Thymus (tissue), 11 donors: ENCODE measurements around the gene TTLL10. TPM values are rescaled to one million over a fixed set of nuclear protein-coding genes. Genes with fewer than 3 reads are reported as not detected.
A peak's percentile ranks its signal among the peaks of the same experiment; 100 is the strongest.
"Not testable (repeated sequence)": the region's sequence is repeated elsewhere in the genome, so short reads cannot be mapped to it uniquely, and the experiment has no call there.

Experiments used
- DNase-seq, 9 donors: peaks; one replicate each; pipeline ENCODE4 v3.0.0-alpha.2; 2013; ENCODE audit warnings: low spot score in 9 of 9, low read depth in 6 of 9, missing footprints in 1 of 9
- H3K27ac ChIP-seq, 2 donors: one replicate each; pipeline ENCODE4 v1.5.1; 2013; ENCODE audit warnings: control low read depth in 1 of 2, low read depth in 1 of 2, low read length in 1 of 2, mild to moderate bottlenecking in 1 of 2, moderate library complexity in 1 of 2
- H3K27me3 ChIP-seq, 2 donors: one replicate each; pipeline ENCODE4 v1.5.1; 2013; ENCODE audit warnings: low read length in 1 of 2; ENCODE audit not compliant: control insufficient read depth in 2 of 2, insufficient read depth in 1 of 2
- H3K36me3 ChIP-seq, 2 donors: one replicate each; pipeline ENCODE4 v1.5.1; 2013; ENCODE audit warnings: low read length in 1 of 2, mild to moderate bottlenecking in 1 of 2, moderate library complexity in 1 of 2; ENCODE audit not compliant: control insufficient read depth in 2 of 2, insufficient read depth in 2 of 2
- H3K4me1 ChIP-seq, 2 donors: one replicate each; pipeline ENCODE4 v1.5.1; 2013; ENCODE audit warnings: low read length in 2 of 2; ENCODE audit not compliant: control insufficient read depth in 2 of 2, insufficient read depth in 2 of 2
- H3K4me3 ChIP-seq, 2 donors: one replicate each; pipeline ENCODE4 v1.5.1; 2013; ENCODE audit warnings: low read length in 2 of 2, control low read depth in 1 of 2, mild to moderate bottlenecking in 1 of 2
- H3K9me3 ChIP-seq, 2 donors: one replicate each; pipeline ENCODE4 v1.5.1; 2013; ENCODE audit warnings: low read length in 1 of 2, mild to moderate bottlenecking in 1 of 2; ENCODE audit not compliant: control insufficient read depth in 2 of 2, insufficient read depth in 1 of 2
- WGBS: extraction: QIAGEN DNeasy Blood & Tissue Kit; methylation state at CpG from one replicate; pipeline ENCODE4 v1.1.7; 2013; 5-methylcytosine and 5-hydroxymethylcytosine counted together
- polyA plus RNA-seq: library from polyadenylated mRNA; stranded (reverse); fragments of 200-250 nt; gene quantifications from one replicate; pipeline ENCODE4 v1.2.3, GENCODE V29; 2013
- total RNA-seq: library from RNA; stranded (reverse); fragments of 120-200 nt; gene quantifications from one replicate; pipeline ENCODE4 v1.2.4, GENCODE V29; 2013
- donor health status: healthy.

The TTLL10 gene
- total and polyA plus RNA-seq, 2 donors, result 0.14 to 0.27 TPM

- Histone ChIP-seq H3K27ac (no peak overlapping the region), H3K36me3 (no peaks in the 10 kb centered on the region), H3K4me3 (no peak overlapping the region), H3K4me1 (peaks cover 44 to 63% of the 10 kb centered on the region in 2 donors), H3K9me3 (peaks cover 0 to 2% of the 10 kb centered on the region in 2 donors), H3K27me3 (peaks cover 0 to 14% of the 10 kb centered on the region in 2 donors)
- DNase-seq, result no peak
- 85% methylated on average over 18 of the region's 18 CpGs for WGBS
Observed at GRCh38 chr1:1140673-1141072, 33.0 kb upstream of the TTLL10 start.

GRCh38 chr1:1141244-1141910 is 32.3 kb upstream of the TTLL10 start:
- no peaks in the 10 kb centered on the region for H3K36me3 ChIP-seq
- 91% methylated on average over 25 of the region's 25 CpGs for WGBS
- H3K27ac ChIP-seq, result no peak overlapping the region
- no peak for DNase-seq
- peaks cover 38 to 62% of the 10 kb centered on the region in 2 donors for H3K4me1 ChIP-seq
- H3K27me3 ChIP-seq, result peaks cover 0 to 9% of the 10 kb centered on the region in 2 donors
- no peak overlapping the region for H3K4me3 ChIP-seq
- H3K9me3 ChIP-seq, result peaks cover 0 to 2% of the 10 kb centered on the region in 2 donors

- DNase-seq, result no peak
- 92% methylated on average over 15 of the region's 15 CpGs for WGBS
- H3K27me3 ChIP-seq, result peaks cover 0 to 5% of the 10 kb centered on the region in 2 donors
- no peak overlapping the region for H3K4me3 ChIP-seq
- peaks cover 33 to 58% of the 10 kb centered on the region in 2 donors for H3K4me1 ChIP-seq
- peaks cover 0 to 2% of the 10 kb centered on the region in 2 donors for H3K9me3 ChIP-seq
- no peaks in the 10 kb centered on the region for H3K36me3 ChIP-seq
- H3K27ac ChIP-seq, result no peak overlapping the region
Observed at GRCh38 chr1:1141911-1142250, 31.8 kb upstream of the TTLL10 start.

GRCh38 chr1:1142352-1142751 is 31.3 kb upstream of the TTLL10 start:
- H3K9me3 ChIP-seq, DNase-seq, H3K36me3 ChIP-seq, H3K27me3 ChIP-seq, H3K4me3 ChIP-seq: not testable (repeated sequence)
- Histone ChIP-seq H3K4me1 (peaks cover 32 to 54% of the 10 kb centered on the region in 2 donors), H3K27ac (peak overlapping the region in 1 of 2 donors; percentile 97)
- WGBS, result 89% methylated on average over 15 of the region's 15 CpGs

GRCh38 chr1:1142844-1143243 is 30.8 kb upstream of the TTLL10 start:
- 42% methylated on average over 19 of the region's 19 CpGs for WGBS
- H3K4me3 ChIP-seq, result no peak overlapping the region
- H3K4me1 ChIP-seq, result peaks cover 30 to 50% of the 10 kb centered on the region in 2 donors
- H3K9me3 ChIP-seq, result peaks cover 0 to 2% of the 10 kb centered on the region in 2 donors
- peak overlapping the region; percentile 66 to 97 for H3K27ac ChIP-seq
- peak in 1 of 9 donors; percentile 58 for DNase-seq
- H3K27me3 ChIP-seq, result peaks cover 0 to 3% of the 10 kb centered on the region in 2 donors
- no peaks in the 10 kb centered on the region for H3K36me3 ChIP-seq

GRCh38 chr1:1143636-1144035 is 30.0 kb upstream of the TTLL10 start:
- peak overlapping the region; percentile 97 for H3K27ac ChIP-seq
- no peak for DNase-seq
- 95% methylated on average over 14 of the region's 14 CpGs for WGBS
- H3K27me3 ChIP-seq, result peaks cover 0 to 2% of the 10 kb centered on the region in 2 donors
- H3K4me1 ChIP-seq, result peaks cover 28 to 45% of the 10 kb centered on the region in 2 donors
- H3K9me3 ChIP-seq, result peaks cover 0 to 2% of the 10 kb centered on the region in 2 donors
- H3K4me3 ChIP-seq, result no peak overlapping the region
- H3K36me3 ChIP-seq, result no peaks in the 10 kb centered on the region

GRCh38 chr1:1144122-1144842 is 29.4 kb upstream of the TTLL10 start:
- Histone ChIP-seq H3K27ac (peak overlapping the region; percentile 97), H3K4me1 (peaks cover 28 to 45% of the 10 kb centered on the region in 2 donors), H3K36me3 (no peaks in the 10 kb centered on the region), H3K4me3 (peak overlapping the region; percentile 8 to 29), H3K27me3 (peaks cover 0 to 2% of the 10 kb centered on the region in 2 donors), H3K9me3 (no peaks in the 10 kb centered on the region)
- WGBS, result 4% methylated on average over 42 of the region's 42 CpGs
- DNase-seq, result peak in 6 of 9 donors; percentile 46 to 87 (median 70)

GRCh38 chr1:1144843-1145546 is 28.7 kb upstream of the TTLL10 start:
- peak overlapping the region; percentile 8 to 29 for H3K4me3 ChIP-seq
- H3K4me1 ChIP-seq, result peaks cover 28 to 49% of the 10 kb centered on the region in 2 donors
- DNase-seq, result no peak
- WGBS, result 62% methylated on average over 32 of the region's 32 CpGs
- H3K9me3 ChIP-seq, result no peaks in the 10 kb centered on the region
- H3K27me3 ChIP-seq, result peaks cover 0 to 2% of the 10 kb centered on the region in 2 donors
- no peaks in the 10 kb centered on the region for H3K36me3 ChIP-seq
- H3K27ac ChIP-seq, result peak overlapping the region; percentile 97

- H3K27me3 ChIP-seq, result peaks cover 0 to 2% of the 10 kb centered on the region in 2 donors
- H3K36me3 ChIP-seq, result no peaks in the 10 kb centered on the region
- no peak overlapping the region for H3K27ac ChIP-seq
- DNase-seq, result no peak
- WGBS, result 98% methylated on average over 9 of the region's 9 CpGs
- no peak overlapping the region for H3K4me3 ChIP-seq
- peaks cover 28 to 54% of the 10 kb centered on the region in 2 donors for H3K4me1 ChIP-seq
- no peaks in the 10 kb centered on the region for H3K9me3 ChIP-seq
Observed at GRCh38 chr1:1145547-1145914, 28.1 kb upstream of the TTLL10 start.
